HG02763 (cell line): Measurements from ENCODE around the gene CCDC18.
"Not testable (repeated sequence)": the region's sequence is repeated elsewhere in the genome, so short reads cannot be mapped to it uniquely, and the experiment has no call there.

Source experiments
- ATAC-seq: cut with Tn5 transposase; IDR thresholded peaks from one replicate; pipeline ENCODE4 v1.9.1; 2021; ENCODE audit warnings: mild to moderate bottlenecking, moderate library complexity; ENCODE audit not compliant: unreplicated experiment

The CCDC18 gene, protein sequence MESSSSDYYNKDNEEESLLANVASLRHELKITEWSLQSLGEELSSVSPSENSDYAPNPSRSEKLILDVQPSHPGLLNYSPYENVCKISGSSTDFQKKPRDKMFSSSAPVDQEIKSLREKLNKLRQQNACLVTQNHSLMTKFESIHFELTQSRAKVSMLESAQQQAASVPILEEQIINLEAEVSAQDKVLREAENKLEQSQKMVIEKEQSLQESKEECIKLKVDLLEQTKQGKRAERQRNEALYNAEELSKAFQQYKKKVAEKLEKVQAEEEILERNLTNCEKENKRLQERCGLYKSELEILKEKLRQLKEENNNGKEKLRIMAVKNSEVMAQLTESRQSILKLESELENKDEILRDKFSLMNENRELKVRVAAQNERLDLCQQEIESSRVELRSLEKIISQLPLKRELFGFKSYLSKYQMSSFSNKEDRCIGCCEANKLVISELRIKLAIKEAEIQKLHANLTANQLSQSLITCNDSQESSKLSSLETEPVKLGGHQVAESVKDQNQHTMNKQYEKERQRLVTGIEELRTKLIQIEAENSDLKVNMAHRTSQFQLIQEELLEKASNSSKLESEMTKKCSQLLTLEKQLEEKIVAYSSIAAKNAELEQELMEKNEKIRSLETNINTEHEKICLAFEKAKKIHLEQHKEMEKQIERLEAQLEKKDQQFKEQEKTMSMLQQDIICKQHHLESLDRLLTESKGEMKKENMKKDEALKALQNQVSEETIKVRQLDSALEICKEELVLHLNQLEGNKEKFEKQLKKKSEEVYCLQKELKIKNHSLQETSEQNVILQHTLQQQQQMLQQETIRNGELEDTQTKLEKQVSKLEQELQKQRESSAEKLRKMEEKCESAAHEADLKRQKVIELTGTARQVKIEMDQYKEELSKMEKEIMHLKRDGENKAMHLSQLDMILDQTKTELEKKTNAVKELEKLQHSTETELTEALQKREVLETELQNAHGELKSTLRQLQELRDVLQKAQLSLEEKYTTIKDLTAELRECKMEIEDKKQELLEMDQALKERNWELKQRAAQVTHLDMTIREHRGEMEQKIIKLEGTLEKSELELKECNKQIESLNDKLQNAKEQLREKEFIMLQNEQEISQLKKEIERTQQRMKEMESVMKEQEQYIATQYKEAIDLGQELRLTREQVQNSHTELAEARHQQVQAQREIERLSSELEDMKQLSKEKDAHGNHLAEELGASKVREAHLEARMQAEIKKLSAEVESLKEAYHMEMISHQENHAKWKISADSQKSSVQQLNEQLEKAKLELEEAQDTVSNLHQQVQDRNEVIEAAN (N-terminal part only)

DNA sequence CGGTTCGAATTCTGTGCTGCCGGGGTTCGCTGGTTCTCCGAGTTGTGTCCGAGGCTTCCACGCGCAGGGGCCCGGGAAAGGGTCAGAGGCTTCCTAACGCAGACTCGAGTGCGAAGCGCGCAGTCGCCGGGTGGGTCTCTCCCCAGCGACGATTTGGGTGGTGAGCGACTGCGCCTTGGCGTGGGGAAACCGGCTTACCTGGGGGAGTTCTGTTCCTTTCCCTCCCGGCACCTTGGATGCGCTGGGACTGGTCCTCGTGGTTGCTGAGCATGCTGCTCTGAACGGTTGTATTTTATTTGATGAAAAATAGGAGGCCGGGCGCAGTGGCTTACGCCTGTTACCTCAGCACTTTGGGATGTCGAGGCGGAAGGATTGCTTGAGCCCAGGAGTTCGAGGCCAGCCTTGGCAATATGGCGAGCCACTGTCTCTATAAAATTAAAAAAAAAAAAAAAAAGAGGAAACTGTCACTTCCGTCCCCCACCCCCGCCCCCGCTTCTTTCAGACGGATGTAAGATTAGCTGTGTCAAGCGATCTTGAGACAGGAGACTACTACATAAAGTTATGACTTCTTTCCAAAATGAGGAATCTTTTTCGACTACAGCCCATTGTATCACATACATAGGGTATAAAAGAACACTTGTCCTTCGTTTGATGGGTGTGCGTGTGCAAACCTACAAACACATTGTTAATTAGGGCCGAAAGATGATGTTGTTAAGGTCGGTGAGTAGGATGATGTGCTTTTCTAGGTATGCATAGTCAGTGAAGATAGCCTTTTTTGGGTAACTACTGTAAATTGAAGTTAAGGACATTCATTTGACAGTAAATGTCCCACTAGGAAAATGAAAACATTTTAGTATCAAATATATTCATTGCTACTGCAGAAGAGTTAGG is at the start of gene CCDC18:
Gene CCDC18 (plus strand): TSS at position 2 of the 891 bp plus-strand sequence. CDS start 2,638 bp downstream, outside the sequence.
- ATAC-seq: peak; percentile 2

DNA sequence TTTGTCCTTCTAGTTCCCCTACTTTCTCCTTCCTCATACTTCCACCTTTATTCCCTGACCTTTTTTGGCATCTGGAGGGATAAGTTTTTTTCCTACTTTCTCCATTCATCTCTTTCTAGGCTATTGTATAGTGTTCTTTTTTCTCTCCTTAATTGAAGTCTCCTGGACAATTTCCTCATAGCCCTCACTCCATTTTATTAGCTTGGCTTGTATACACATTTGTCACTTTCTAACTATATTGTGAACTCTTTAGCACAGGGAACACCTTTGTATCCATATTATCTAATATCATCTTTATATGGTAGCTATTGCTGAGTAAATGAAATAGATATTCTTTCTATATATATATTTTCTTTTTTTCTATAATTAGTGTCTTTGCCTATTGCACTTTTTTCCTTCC is 47.9 kb upstream of the CCDC18 start:
- no peak for ATAC-seq

DNA sequence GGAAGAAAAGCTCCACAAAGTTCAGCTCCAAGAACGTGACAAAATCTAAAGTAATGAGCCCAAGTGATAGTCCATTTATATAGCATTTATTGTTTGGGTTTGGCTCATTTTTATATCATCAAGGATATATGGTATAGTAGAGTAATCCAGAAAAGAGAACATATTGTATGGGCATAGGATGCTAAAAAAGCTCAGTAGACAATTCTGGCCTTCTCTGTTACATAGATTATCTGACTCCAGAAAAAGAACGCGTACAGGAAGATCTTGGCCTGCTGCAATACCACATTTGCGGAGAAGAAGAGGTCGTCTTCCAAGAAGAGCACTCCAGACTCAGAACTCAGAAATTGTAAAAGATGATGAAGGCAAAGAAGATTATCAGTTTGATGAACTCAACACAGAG is 44.1 kb upstream of the CCDC18 start:
- ATAC-seq: no peak

DNA sequence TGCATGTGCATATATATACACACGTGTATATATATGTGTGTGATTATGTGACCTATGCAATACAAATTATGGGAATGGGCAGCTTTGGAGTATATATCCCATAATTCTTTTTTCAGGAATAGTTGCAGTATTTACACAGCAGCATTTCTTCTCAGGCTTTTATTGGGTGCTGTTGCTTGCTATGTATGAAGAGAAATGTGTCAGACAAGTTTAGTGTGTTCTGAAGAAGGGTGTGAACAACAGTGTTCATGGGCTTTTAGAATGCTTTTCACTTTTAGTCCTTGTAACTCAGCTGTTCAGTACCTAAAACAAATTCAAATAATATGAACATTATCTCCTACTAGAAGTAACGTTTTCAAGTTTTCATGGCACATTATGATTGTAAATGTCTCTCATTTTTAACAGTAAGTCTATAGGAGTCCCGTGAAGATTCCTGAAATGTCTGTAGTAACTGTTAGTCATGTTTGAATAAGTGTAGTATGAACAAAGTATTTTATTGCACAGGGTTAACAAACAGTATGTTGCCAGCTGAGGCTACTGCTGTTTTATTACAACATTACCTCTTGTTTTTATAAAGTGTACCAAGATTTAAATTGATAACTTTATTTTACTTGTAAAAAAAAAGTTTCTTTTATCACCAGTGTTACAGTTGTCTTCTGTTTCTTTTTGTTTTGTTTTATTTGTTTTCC is 42.8 kb upstream of the CCDC18 start:
- no peak for ATAC-seq

DNA sequence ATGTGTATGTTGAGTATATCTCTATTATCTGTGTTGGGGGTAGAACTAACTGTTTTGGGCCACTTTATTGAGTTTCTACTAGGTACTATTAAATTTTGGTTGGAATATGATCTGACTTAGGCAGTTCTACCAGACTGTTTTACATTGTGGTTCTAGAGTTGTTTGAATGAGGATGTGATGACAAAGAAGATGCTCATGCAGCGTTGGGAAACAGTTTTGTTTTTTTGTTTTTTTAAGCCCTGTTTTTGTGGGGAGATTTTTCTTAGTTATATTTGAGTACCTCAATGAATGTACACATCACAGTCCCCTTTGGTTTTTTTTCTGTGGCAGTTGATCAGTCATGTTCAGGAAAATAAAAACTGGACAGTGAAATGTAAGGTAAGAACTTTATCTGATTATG is 40.4 kb upstream of the CCDC18 start:
- ATAC-seq: no peak

DNA sequence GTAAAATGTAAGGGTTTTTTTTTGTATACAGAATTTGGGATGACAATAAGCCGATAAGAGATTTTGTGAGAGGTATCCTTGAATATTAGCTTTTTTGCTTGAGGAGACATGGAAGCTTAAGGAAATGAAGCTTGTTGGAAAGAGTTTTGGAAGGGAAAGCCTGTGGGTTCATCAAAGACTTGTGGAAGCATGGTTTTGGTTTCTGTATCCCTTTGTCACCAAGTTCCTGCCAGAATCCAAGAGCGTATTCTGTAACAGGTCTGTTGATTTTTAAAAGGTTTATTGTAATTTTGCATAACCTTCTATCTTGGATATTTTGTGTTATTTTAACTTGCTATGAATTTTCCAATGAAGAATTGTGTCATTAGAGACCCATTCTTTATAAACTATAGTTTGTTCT is 38.4 kb upstream of the CCDC18 start:
- ATAC-seq: no peak

DNA sequence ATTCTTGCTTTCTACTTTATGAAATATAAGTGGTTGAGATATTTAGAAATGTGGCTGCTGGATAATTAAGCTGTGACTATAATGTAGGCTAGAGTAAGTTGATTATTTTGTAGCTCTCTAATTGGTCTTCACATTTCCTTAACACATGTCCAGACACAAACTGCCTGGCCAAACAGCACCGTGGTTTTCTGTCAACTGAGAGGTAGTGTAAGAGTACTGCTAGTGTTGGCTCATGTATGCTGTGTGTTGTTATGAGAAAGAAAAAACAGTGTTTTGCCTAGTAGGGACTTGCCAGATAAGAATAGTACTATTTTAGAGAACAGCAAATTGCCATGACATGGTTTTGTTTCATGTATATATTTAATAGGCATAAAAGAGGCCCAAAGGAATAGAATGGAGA is 37.4 kb upstream of the CCDC18 start:
- no peak for ATAC-seq

DNA sequence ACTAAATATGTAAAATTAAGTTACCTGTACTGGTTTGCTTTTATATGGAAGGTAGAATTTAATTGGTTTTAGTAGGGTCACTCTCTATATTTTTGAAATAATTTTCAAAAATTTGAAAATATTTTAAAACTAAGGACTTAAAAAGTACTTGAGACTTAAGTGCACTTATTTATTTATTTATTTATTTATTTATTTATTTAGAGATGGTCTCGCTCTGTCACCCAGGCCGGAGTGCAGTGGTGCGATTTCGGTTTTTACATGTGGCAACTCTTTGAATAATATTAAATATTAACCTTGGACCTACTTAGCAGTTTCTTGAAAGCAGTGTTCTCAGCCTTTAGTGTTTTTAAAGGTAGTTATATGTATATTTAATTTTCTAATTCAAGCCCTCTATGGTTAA is 36.8 kb upstream of the CCDC18 start:
- ATAC-seq: no peak

DNA sequence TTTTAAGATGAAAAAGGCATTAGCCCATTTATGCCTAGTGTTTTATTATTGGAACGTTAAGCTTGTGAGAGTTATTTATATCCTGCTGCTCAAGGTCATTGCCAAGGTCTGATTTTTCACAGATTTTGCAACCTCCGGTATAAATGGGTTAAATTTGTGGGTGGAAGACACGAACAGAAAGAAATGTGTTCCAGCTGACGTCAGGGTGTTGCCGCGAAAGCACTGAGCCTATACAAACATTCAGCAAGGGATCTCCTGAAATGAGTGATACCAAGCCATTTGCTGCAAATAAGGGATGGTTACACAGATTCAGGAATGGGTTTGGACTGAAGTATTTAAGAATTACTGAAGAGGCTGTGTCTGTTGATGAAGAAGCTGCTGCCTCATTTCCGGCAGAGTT is 32.5 kb upstream of the CCDC18 start:
- no peak for ATAC-seq

DNA sequence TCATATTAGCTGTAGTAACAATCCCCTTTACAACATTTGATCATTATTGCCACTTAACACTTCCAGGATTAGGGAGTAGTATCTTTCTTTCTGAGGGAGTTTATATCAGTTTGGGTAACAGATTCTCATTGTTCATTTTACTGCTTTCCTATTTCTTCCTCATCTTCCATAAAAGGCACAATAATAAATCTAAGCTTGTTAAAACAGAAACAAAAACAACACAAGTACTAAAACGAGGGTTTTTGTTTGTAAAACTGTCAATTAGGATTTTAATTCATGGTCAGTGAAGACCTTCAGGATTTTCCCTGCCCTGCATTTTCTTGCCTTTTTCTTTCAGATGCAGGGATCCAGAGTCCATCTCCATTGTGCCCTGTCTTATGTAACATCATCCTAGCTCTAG is 29.8 kb upstream of the CCDC18 start:
- no peak for ATAC-seq

DNA sequence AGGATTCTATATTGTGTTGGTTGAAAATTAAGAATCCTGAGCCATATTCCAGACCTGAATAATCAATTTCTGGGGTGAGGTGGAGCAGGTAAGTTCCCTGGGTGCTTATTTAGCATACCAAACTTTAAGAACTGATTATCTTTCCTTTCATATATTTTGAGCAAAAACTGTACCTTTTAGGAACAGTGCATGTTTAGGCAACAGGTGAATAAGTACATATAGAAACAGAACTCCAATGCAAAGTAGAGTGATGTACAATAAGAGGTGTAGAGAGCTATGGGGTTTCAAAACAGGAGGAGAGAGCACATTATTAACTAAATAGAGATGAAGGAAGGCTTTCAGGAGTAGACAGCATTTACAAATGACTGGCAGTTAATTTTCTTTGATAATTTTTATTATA is 29.1 kb upstream of the CCDC18 start:
- no peak for ATAC-seq

DNA sequence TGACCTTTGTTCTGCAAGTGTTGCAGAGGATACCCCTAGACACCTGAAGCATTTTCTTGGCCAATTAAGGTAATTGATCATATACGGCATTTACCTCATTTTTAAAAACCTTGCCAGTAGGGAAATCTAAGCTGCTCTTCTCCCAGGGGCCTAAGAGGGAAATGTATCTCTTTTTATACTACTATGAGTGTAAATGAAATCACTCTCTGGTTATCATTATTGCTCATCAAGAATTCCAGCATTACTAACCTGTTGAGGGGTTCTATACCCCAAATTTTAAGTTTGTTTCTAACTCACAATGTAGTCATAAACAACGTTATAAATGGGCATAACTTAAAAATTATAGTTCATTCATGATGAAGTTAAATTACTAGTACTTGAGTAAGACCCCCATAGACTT is 27.7 kb upstream of the CCDC18 start:
- no peak for ATAC-seq

DNA sequence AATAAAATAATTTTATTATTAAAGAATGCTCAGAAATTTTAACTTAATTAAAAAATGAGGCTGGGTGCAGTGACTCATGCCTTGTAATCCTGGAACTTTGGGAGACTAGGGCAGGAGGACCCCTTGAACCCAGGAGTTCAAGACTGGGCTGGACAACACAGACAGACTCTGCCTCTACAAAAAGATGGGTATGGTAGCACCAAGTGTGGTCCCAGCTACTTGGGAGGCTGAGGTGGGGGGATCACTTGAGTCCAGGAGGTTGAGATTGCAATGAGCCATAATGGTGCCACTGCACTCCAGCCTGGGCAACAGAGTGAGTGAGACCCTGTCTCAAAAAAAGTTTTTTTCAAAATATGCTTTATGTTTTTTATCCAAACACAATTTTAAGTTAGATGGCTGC is 25.6 kb upstream of the CCDC18 start:
- no peak for ATAC-seq

DNA sequence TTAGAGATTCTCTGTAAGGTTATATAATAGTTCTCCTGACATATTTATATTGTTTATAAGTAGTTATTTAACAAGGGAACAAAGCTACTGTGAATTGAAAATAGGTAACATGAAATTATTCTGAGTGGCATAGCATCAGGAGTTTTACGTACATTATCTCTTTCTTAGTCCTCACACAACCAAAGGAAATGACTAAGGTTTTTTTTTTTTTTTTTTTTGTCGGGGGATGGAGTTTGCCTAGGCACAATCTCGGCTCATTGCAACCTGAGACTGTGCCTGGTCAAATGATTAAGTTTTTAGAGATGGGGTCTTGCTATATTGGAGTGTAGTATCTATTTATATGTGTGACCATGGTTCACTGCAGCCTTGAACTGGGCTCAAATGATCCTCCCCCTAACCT is 25.2 kb upstream of the CCDC18 start:
- no peak for ATAC-seq

DNA sequence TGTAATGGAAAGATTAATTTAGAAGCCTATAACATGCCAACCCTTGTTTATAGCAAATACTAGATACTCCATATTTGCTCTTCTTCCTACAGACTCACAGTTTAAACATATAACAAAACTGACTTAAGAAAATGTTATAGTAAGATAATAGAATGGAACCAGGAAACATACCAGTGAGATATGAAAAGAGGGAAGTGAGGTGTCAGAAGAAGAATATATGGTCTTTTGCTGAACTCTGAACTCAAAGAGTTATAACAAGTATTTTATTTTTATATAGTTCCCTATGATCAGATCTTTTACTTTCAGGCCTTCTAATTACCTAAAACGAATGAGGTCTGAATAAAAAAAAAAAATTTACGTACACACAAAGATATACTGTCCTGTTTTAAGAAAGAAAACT is 21.2 kb upstream of the CCDC18 start:
- ATAC-seq: no peak

DNA sequence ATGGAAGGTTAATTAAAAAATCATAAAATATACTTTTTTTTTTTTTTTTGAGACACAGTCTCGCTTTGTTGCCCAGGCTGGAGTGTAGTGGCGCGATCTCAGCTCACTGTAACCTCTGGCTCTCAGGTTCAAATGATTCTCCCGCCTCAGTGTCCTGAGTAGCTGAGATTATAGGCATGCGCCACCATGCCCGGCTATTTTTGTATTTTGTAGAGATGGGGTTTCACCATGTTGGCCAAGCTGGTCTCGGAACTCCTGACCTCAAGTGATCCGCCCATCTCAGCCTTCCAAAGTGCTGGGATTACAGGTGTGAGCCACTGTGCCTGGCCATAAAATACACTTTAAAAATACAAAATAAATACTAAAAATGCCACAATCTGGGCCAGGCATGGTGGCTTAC is 17.2 kb upstream of the CCDC18 start:
- not testable (repeated sequence) for ATAC-seq

DNA sequence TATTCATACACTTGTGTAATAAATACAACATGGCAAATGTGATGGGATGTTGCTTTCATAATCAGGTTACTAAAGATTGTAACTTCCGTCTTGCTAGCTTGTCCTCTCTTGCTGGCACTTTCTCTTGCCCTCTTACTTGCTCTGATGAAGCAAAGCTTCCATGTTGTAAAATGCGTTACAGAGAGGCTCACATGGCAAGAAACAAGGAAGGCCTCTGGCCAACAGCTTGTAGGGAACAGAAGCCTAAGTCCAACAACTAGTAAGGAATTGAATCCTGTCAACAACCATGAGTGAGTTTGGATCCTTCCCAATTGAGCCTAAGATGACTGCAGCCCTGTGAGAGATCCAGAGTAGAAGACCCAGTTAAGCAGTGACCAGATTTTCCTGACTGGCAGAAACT is 15.7 kb upstream of the CCDC18 start:
- ATAC-seq: no peak

DNA sequence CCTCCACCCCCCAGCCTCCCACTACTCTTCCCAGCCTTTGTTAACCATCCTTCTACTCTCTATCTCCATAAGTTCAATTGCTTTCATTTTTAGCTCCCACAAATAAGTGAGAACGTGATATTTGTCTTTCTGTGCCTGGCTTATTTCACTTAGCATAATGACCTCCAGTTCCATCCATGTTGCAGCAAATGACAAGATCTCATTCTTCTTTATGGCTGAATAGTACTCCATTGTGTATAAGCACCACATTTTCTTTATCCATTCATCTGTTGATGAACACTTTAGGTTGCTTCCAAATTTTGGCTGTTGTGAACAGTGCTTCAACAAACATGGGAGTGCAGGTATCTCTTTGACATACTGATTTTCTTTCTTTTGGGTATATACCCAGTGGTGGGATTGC is 14.6 kb upstream of the CCDC18 start:
- ATAC-seq: not testable (repeated sequence)

DNA sequence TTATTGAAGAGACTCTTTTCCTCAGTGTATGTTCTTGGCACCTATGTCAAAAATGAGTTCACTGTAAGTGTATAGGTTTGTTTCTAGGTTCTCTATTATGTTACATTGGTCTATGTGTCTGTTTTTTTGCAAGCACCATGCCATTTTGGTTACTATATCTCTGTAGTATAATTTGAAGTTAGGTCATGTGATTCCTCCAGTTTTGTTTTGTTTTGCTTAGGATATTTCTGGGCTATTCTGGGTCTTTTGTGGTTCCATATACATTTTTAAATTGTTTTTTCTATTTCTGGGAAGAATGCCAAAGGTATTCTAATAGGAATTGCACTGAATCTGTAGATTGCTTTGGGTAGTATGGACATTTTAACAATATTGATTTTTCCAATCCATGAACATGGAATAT is 13.5 kb upstream of the CCDC18 start:
- no peak for ATAC-seq
